ENCODE data around the gene KIRREL3. TPM values are rescaled to one million over a fixed set of nuclear protein-coding genes. Genes with fewer than 3 reads are reported as not detected.

KIRREL3 gene
- total and polyA plus RNA-seq, 2 of the 8 experiments (the other 6 are each of a cell fraction or from before 2014, with no cell fraction given), result 0.29 to 0.32 TPM

DNA sequence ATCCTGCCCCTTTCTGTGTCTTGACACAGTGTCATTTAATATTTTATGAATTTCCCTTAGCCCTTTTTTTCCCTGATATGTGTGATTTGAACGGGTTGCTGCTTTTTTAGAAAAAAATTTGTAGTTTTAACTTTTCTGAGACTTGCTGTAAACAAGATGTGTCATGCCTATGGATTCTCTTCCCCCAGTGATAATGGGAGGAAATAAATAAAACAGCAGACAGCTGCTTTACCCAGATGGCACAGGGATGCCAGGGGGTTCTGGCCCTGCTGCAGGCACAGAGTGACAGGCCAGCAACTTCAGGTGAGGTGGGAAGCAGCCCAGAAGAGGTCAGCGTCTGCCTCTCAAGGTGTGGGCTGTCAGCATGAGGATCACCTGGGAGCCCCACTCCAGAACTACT lies 266.9 kb downstream of the KIRREL3 start (continued):
- no peak for TF ChIP-seq POLR2AphosphoS5 (IDR thresholded peaks at IDR 0.05; ENCODE audit: low read depth, low read length)
- TF ChIP-seq SRF (IDR thresholded peaks at IDR 0.05; ENCODE audit: low read depth, low read length), result no peak
- TF ChIP-seq GTF2F1 (IDR thresholded peaks at IDR 0.05; ENCODE audit: borderline replicate concordance, low read depth, low read length), result no peak
- TF ChIP-seq TCF12 (IDR thresholded peaks at IDR 0.05; ENCODE audit: low read depth, low read length), result no peak
- no peak for TF ChIP-seq SUZ12 (IDR thresholded peaks at IDR 0.05; ENCODE audit: low read length)
- TF ChIP-seq, protein P1, sequence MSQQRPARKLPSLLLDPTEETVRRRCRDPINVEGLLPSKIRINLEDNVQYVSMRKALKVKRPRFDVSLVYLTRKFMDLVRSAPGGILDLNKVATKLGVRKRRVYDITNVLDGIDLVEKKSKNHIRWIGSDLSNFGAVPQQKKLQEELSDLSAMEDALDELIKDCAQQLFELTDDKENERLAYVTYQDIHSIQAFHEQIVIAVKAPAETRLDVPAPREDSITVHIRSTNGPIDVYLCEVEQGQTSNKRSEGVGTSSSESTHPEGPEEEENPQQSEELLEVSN (IDR thresholded peaks at IDR 0.05), result no peak
- TF ChIP-seq PHF8 (conservative IDR thresholded peaks at IDR 0.05; ENCODE audit: low read depth, low read length), result no peak

Measured in H1 (cell line).